GM12874 (cell line): ENCODE data around the gene SORCS1.

Experiments used
- TF ChIP-seq, protein P1 (sequence below): IDR thresholded peaks from 2 replicates; pipeline ENCODE4 v1.5.1; 2011; ENCODE audit warnings: low read depth, mild to moderate bottlenecking, control low read depth, low read length, moderate library complexity; ENCODE audit not compliant: insufficient read depth

The SORCS1 gene

DNA sequence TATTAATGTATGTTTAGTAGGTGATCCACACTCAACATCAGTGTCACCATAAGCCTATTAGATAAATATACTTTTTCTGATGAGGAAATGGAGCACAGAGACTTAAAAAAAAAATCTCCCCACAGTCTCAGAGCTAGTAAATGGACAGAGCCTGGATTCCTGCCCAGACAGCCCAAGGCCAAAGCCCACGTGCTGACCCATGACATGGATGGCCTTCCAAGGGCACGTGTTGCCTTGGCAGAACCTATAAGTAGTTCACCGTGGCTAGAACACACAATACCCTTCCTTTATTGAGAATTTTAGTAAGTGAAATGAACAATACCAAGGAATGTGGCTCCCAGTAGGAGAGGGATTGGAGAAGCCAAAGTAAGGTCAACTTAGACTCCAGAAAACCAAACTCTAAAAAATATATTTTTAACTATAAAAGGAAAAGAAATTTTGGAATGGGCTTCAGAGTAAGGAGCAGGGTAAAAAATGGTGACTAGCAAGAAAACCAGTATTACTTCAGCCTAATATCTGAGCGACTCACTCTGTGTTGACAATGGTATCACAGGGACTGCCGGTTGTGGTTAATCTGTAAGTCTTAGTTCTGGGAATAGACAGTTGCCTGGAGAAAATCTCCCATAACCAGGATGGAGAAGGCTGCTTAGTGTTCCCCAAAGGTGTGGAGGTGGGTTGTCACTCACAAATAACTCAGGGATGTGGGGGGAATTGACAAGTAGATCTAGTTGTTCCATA, 223.0 kb downstream of the SORCS1 start:
- TF ChIP-seq, protein P1, sequence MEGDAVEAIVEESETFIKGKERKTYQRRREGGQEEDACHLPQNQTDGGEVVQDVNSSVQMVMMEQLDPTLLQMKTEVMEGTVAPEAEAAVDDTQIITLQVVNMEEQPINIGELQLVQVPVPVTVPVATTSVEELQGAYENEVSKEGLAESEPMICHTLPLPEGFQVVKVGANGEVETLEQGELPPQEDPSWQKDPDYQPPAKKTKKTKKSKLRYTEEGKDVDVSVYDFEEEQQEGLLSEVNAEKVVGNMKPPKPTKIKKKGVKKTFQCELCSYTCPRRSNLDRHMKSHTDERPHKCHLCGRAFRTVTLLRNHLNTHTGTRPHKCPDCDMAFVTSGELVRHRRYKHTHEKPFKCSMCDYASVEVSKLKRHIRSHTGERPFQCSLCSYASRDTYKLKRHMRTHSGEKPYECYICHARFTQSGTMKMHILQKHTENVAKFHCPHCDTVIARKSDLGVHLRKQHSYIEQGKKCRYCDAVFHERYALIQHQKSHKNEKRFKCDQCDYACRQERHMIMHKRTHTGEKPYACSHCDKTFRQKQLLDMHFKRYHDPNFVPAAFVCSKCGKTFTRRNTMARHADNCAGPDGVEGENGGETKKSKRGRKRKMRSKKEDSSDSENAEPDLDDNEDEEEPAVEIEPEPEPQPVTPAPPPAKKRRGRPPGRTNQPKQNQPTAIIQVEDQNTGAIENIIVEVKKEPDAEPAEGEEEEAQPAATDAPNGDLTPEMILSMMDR = no peak

DNA sequence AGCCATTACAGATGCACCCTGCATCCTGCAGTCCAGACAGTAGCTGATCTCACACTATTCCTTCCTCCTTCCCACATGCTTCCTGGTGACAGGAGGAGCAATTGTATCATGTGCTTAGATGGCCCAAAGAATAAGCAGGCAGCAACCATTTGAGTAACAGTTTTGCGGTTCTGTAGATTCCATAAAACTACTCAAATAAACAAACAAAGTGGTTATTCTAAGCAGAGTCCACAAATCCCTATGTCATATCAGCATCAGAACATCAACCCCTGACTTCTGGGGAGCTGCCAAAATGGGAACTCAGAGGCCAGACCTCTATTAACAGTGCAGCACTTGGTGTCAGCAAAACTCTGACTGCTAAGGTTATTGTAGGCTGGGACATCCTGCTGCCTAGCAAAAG, 226.0 kb downstream of the SORCS1 start:
- TF ChIP-seq, protein P1 = no peak

DNA sequence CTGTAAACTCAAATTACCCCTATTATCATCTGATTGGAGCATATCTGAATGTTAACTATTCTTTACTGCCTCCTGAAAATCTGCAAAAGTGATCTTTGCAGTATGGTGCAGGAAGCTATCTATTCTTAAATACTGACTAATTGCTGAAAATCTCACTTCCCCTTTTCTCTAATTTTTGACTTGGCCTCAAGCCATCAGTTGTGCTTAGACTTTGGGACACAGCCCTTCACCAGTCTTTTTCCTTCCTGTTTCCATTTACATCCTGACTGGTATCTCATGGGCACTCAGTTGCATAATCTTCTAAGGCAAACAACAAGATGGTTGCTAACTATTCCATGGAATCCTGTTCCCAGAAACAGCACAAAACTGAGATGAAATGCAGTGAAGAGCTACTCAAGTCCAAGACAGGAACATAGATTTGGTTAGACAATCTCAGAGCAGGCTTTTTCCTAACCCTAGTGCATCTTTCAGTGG, 228.5 kb downstream of the SORCS1 start:
- TF ChIP-seq, protein P1 = no peak

DNA sequence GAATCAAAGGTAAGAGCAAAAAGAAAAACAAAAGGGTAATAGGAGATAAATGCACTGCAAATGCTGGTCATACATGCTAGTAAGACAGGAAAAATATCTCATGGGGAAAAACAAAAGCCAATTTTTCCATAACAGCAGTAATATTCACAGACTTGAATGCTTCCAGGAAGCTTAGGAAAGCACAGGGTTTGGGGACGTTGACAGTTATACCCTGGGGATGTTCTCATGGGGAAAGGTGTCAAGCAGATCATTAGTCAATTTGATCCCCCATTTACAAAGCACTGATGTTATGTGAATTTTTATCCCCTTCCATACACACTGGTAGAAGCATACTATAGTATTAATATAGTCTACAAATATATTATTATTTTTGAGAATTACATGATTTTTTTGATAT, 232.7 kb downstream of the SORCS1 start:
- TF ChIP-seq, protein P1 = no peak

DNA sequence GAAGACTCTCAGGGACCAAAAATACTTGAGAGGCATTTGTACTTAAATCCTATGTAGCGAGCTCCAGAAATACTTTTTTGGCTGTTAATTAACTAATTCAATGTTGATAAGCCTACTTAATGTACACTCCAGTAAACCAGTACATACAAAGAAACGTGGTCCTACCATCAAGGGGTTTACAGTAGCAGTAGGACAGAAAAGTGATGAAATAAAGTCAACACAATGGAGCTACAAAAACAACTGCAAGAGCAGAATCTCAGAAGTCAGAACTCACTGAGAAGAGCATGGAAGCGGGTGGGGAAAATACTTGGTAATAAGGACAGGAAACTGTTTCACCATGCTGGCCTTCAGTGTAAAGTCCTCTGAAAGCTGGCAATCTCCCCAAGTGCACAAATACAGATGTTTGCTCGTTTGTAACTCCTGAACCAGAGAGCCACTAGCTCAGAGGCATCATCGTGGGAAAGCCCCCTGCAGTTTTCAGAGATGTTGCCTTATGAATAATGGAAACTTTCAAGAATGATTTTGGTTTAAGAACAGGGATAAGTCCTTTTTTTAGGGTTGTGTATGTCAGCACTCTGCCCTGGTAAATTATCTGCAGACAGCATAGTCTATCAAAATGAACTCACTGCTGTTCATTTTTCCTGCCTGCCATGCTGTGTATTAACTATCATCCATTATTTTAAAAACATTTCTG, 233.2 kb downstream of the SORCS1 start:
- TF ChIP-seq, protein P1 = no peak

DNA sequence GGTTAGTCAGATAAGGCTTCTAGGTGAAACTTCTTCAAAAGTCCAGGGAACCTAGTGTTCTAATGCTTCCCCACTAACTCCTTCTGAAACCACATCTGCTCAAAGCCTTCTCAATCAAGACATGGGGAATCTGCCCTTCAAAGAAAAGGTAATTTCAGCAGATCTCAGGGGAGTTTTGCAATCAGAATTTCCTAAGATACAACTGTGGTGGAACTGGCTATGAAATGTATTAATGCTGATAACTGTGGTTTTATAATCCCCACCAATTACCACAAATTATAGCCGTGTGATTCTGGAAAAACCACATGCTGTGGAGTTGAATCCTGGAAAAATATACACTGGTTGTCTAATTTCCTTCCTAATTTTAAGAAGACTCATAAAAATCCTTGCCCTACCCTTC, 233.8 kb downstream of the SORCS1 start:
- TF ChIP-seq, protein P1 = no peak

DNA sequence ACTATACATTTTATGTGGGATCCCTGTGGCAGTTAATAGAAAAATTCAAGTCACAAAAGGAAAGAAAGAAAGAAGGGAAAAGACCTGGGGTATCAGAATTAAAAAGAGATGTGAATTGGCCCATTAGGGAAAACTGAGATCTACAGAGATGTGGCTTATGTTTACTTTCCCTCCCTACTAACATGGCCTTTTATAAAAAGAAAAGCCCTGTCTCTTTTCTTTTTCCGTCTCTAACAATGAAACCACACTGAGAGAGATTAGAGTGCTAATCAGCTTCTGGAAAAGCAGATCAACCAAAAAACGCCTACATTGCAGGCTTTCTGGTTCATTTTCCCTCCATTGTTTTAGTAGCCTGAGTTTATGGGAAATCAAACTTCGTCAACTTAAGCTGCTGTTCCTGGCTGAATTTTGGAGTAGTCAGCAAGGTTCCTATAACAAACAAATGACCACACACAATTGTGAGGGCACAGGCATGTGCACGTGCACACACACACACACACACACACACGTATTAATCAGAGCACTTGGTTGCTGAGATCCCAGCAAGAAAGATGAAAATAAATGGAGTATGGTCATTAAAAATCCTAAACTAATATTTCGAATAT, 235.1 kb downstream of the SORCS1 start:
- TF ChIP-seq, protein P1 = no peak
